ENCODE measurements around the gene OVAAL.

Gene OVAAL

DNA sequence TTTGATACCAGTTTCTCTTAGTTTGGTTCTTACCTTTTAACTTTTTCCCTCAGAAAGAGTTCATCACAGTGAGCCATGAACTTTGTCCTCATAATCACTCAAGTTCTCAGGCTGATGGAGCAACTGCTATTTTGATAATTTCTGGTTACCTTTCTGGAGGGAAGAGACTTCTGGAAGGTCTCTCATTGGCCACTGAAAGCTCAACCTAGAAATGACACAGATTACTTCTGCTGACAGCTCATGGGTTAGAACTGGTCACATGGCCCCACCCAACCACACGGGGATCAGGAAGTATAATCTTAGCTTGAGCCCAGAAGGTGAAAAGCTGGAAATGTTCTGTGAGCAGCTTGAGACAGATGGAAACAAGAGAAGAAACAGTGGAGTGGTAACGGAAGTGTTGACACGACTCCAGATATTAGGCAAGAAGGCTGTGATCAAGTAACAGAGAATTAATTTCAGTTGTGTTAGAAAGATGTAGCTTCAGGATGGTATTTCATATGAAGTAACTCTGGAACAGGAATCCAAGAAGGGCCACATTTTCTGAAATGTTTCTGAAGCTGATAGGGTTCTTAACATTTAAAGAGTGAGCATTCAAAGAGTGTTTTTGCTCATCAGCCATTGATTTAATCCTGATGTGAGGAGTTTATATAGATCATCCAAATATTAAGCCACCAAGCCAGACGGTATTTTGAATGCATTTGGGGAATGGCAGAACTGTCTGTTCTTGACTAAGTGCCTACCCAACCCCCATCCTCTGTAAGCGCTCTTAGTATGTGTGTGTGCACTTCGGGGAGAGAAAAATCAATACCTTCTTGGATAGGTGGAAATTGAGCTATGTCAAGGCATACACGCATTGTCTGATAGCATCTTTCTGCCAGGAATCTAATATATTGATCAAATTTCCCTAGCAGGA, 51.1 kb downstream of the OVAAL start:
- peak; percentile 19 for DNase-seq

DNA sequence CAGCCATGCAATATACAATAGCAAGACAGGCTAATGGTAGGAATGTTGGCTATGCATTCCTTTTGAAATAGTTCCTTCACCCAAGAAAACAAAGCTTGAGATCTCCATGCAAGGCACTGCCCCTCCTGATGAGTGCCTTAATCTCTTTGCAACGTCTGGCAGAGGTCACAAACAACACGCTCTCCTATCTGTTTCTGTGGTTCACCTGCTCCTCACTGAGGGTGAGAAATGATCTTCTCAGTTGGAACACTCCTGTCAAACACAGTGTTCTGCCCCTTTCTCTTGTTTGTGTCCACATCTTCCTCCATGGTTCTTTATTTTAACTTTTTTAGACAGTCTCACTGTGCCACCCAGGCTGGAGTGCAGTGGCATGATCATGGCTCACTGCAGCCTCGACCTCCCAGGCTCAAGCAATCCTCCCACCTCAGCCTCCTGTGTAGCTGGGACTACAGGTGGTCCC, 51.8 kb downstream of the OVAAL start:
- no peak for DNase-seq

DNA sequence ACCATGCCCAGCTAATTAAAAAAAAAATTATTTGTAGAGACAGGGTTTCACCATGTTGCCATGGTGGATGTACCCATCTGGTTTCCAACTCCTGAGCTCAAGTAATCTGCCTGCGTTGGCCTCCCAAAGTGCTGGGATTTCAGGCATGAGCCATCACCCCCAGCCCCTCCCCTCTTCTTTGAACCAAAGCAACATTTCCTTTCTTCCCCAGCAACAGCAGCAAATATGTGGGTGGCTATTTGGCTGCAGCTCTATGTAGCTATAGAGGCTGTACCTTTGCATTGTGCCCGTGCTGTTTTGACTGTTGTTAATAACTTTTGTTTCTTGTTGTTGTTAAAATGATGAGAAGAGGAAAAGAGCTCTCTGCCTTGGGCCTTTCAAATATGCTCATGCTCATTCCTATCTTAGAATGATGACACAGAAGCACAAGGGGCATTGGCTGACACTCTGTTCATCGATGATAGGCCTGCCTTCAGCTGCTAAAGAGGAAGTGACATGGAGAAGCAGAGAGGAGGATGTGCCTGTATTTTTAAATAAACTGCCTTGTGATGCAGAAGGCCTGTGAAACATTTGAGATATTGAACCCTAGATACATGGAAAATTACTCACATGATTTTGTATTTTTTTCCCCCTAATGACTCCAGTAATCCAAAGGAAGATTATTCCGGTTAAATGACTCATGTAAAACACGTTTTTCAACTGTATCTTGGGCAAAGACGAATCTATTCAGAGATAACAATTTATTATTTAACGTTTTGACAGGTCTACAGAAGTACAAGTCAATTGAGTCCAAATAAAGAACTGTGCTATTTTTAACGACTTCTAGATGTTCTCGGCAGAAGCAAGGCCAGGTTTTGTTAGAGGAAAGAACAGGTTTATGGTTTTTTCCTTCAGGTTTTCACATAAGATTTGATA, 52.5 kb downstream of the OVAAL start:
- peak; percentile 92 for DNase-seq

DNA sequence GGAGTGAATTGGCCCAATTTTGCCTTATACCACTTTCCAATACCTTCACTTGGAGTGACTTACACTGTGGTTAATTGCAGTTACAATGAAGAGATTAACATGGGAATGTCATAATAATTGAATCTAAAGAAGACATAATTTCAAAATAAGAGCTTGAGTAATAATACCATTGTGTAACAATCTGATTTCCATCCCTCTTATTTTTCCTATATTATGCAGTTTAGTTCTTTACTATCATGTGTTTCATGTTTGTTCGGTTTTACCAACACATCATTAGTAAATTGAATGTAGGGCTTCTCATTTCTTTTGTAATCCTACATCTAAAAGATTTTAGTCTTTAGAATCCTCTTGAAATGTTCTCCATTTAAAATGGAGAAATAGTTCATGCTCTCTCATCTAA, 53.9 kb downstream of the OVAAL start:
- peak; percentile 68 for DNase-seq

DNA sequence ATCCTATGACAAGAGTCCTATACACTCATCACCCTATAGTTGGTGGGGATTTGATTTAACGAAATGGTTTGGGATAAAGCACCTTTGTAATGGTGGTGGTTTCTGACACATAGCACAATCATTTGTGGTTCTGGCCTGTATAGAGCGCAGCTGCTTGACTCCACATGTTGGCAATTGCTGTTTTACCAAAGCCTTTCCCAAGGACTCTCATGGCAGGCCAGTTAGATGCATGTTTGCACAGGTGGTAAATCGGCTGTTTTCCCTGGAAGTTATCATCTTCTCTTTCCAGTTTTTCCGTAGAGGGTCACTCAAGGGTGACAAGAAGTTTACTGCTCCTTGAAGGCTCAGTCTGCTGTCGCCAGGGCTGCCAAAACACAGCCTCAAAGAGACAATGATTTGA, 56.0 kb downstream of the OVAAL start:
- no peak for DNase-seq

DNA sequence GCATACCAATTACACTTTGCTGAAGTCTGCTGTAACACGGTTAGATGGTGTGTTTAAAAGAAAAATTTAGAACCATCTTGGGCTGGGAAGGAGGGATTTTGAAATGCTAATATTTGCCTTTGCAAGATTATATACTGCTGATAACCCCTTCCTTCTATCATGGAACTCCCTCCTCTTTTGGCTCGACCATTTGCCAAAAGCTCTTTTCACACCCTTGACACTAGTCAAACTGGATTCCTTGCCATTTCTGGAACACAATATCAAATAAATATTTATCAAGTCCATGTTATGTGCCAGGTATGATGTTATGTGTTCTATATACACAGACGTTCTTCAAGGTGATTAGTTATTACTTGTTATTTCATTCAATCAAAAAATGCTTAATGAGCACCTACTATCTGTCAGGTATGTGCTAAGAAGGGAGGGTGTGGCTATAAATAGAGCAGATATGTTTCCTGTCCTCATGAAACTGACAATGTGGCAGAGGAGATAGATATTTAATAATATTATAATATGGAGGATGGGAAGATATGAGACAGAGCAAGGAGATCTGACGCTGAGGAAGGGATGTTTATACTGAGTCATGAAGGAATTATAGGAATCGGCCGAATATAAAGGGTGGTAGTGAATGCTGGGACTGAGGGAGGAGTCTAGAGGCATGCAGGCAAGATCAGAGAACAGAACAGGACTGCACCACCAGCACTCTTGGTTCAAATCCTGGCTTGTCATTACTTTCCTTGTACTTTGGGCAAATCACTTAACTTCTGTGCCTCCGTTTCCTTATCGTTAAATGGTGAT, 56.9 kb downstream of the OVAAL start:
- DNase-seq, result no peak

Data from inflammatory macrophage treated with lipopolysaccharide for 4 hours (primary cell).